Measurements from ENCODE around the gene SLC22A12. TPM values are rescaled to one million over a fixed set of nuclear protein-coding genes. Genes with fewer than 3 reads are reported as not detected.
A peak's percentile ranks its signal among the peaks of the same experiment; 100 is the strongest.
"Not testable (repeated sequence)": the region's sequence is repeated elsewhere in the genome, so short reads cannot be mapped to it uniquely, and the experiment has no call there.

Gene SLC22A12
- total RNA-seq, 1 donor from 2014 or later = not detected

DNA sequence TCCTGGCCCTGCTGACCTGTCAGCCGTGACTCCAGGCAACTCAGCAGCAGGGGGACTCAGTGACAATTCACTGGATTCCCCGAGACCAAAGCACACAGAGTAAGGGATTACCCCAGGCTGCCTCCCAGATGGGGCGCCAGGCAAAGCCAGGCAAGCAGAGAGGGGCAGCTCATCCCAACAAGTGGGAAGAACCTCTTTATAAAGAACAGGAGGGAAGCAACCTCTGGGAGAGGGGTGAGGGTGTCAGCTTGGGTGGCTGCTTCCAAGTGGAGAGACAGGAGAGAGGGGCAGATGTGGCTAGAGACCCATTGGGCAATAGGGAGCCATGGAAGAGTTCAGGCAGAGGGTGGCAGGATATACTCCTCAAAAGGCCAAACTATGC lies 1.2 kb downstream of the SLC22A12 start:
- no peak overlapping the region for H3K27ac ChIP-seq
- no peaks in the 10 kb centered on the region for H3K4me1 ChIP-seq
- intact Hi-C loops (cut with DNase I) = no loop called here
- DNase-seq = peak; percentile 1
- no peak overlapping the region for H3K4me3 ChIP-seq
- no peak for ATAC-seq
- no peaks in the 10 kb centered on the region for H3K27me3 ChIP-seq (ENCODE audit: low read depth)
- peaks cover 13% of the 10 kb centered on the region for H3K9me3 ChIP-seq
- TF ChIP-seq, protein P1, sequence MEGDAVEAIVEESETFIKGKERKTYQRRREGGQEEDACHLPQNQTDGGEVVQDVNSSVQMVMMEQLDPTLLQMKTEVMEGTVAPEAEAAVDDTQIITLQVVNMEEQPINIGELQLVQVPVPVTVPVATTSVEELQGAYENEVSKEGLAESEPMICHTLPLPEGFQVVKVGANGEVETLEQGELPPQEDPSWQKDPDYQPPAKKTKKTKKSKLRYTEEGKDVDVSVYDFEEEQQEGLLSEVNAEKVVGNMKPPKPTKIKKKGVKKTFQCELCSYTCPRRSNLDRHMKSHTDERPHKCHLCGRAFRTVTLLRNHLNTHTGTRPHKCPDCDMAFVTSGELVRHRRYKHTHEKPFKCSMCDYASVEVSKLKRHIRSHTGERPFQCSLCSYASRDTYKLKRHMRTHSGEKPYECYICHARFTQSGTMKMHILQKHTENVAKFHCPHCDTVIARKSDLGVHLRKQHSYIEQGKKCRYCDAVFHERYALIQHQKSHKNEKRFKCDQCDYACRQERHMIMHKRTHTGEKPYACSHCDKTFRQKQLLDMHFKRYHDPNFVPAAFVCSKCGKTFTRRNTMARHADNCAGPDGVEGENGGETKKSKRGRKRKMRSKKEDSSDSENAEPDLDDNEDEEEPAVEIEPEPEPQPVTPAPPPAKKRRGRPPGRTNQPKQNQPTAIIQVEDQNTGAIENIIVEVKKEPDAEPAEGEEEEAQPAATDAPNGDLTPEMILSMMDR (IDR thresholded peaks at IDR 0.05) = no peak
- H3K36me3 ChIP-seq = no peaks in the 10 kb centered on the region

DNA sequence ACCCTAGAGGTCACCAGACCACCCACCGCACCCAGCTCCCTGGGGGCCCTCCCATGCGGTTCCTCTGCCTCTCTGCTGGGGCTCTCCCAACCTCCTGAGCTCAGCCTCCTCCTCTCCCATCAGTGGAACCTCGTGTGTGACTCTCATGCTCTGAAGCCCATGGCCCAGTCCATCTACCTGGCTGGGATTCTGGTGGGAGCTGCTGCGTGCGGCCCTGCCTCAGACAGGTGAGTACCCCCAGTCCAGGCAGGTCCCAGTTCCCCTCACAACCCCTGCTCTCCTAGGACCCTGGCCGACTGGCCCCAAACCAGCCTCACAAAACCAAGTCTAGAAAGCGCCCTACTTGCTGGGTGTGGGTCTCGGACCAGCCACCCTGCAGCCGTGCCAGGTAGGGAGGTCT lies 1.6 kb downstream of the SLC22A12 start:
- ATAC-seq (no peak), DNase-seq (peak; percentile 19)
- H3K4me3 ChIP-seq = no peak overlapping the region
- no peaks in the 10 kb centered on the region for H3K4me1 ChIP-seq
- H3K9me3 ChIP-seq = peaks cover 13% of the 10 kb centered on the region
- TF ChIP-seq, protein P1 (IDR thresholded peaks at IDR 0.05) = no peak
- H3K27me3 ChIP-seq (ENCODE audit: low read depth) = no peaks in the 10 kb centered on the region
- no peak overlapping the region for H3K27ac ChIP-seq
- H3K36me3 ChIP-seq = no peaks in the 10 kb centered on the region
- intact Hi-C loops (cut with DNase I) = no loop called here

GRCh38 chr11:64593156-64594105 lies 2.4 kb downstream of the SLC22A12 start:
- intact Hi-C loops (cut with DNase I) = no loop called here

DNA sequence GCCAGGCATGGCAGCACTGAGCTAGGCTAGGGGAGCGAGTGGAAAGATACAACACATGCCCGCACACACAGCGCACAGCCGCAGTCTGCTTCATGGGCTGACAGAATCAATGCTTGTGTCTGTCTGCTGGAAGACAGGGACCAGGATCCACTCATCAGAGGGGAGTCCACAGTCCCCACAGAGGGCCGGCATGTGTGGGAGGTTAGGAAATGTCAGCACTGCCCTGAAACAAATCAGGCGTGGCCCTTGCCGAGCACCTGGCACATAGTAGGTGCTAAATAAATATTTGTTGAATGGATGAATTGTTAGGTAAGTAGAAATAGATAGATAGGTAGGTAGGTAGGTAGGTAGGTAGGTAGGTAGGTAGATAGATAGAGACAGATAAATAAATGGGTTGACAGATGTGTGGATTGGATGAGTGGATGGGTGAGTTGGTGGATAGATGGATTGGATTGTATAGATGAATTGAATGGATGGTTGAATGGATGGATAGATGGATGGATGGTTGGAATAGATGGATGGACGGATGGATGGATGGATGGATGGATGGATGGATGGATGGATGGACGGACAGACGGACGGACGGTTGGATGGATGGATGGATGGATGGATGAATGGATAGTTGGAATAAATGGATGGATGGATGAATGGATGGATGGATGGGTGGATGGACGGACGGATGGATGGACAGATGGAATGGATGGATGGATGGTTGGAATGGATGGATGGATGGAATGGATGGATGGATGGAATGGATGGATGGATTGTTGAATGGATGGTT lies 3.3 kb downstream of the SLC22A12 start:
- no peak overlapping the region for H3K27ac ChIP-seq
- ATAC-seq = no peak
- TF ChIP-seq, protein P1 (IDR thresholded peaks at IDR 0.05) = no peak
- no peak overlapping the region for H3K4me3 ChIP-seq
- no peaks in the 10 kb centered on the region for H3K36me3 ChIP-seq
- H3K9me3 ChIP-seq = peaks cover 1% of the 10 kb centered on the region
- DNase-seq = peak; percentile 11
- H3K27me3 ChIP-seq (ENCODE audit: low read depth) = no peaks in the 10 kb centered on the region
- intact Hi-C loops (cut with DNase I) = no loop called here
- H3K4me1 ChIP-seq = no peaks in the 10 kb centered on the region

More at GRCh38 chr11:64593156-64594105, 2.4 kb downstream of the SLC22A12 start:
- H3K4me1 ChIP-seq = no peaks in the 10 kb centered on the region
- no peak overlapping the region for H3K4me3 ChIP-seq
- H3K27ac ChIP-seq = no peak overlapping the region
- H3K36me3 ChIP-seq = no peaks in the 10 kb centered on the region
- H3K9me3 ChIP-seq = peaks cover 10% of the 10 kb centered on the region
- TF ChIP-seq, protein P1 (IDR thresholded peaks at IDR 0.05) = no peak
- DNase-seq (peak; percentile 41), ATAC-seq (no peak)
- no peaks in the 10 kb centered on the region for H3K27me3 ChIP-seq (ENCODE audit: low read depth)

DNA sequence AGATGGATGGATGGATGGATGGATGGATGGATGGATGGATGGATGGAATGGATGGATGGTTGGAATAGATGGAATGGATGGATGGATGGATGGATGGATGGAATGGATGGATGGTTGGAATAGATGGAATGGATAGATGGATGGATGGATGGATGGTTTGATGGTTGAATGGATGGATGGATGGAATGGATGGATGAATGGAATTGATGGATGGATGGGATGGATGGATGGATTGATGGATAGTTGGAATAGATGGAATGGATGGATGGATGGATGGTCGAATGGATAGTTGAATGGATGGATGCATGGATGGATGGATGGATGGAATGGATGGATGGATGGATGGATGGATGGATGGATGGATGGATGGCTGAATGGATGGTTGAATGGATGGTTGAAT lies 4.9 kb downstream of the SLC22A12 start:
- H3K9me3 ChIP-seq; DNase-seq; H3K36me3 ChIP-seq; H3K4me1 ChIP-seq; intact Hi-C loops (cut with DNase I); H3K27me3 ChIP-seq (ENCODE audit: low read depth); ATAC-seq; H3K4me3 ChIP-seq; H3K27ac ChIP-seq: not testable (repeated sequence)
